ENCODE data around the gene BRAF. TPM values are rescaled to one million over a fixed set of nuclear protein-coding genes. Genes with fewer than 3 reads are reported as not detected.

BRAF gene
- total RNA-seq, 5 donors from 2014 or later (not counting 1 experiment from before 2014, with no cell fraction given), result 39.3 to 65.1 (median 42.2) TPM

- whole genome bisulfite sequencing (ENCODE audit: insufficient coverage), result 95% methylated on average over 5 of the region's 8 CpGs
- CTCF ChIA-PET, result interaction anchor here (0.7 kb wide), 2 partner anchors 85 to 197 kb away, joined by 3 read pairs; no protein-coding TSS in a partner anchor
- Histone ChIP-seq H3K4me1 (ENCODE audit: control insufficient read depth in 1 of 2, extremely low read depth in 1 of 2, insufficient read depth in 2 of 2, low read length in 2 of 2) (peaks cover 3 to 22% of the 10 kb centered on the region in 2 experiments), H3K27me3 (replicated peaks in 1 of 2; ENCODE audit: control insufficient read depth in 2 of 2, extremely low read depth in 1 of 2, insufficient read depth in 2 of 2, low read length in 1 of 2) (peaks cover 0 to 2% of the 10 kb centered on the region in 2 experiments), H3K4me3 (ENCODE audit: control insufficient read depth in 1 of 2, extremely low read depth in 1 of 2, low read length in 1 of 2) (no peak overlapping the region), H3K36me3 (ENCODE audit: control insufficient read depth in 2 of 2, extremely low read depth in 1 of 2, insufficient read depth in 1 of 2, low read length in 1 of 2) (peaks cover 8 to 18% of the 10 kb centered on the region in 2 donors), H3K9me3 (no peaks in the 10 kb centered on the region), H3K27ac (ENCODE audit: low read length) (no peak overlapping the region)
- Mint-ChIP-seq H3K27ac (peak overlapping the region; percentile 25 to 68), H3K36me3 (peaks cover 35% of the 10 kb centered on the region), H3K4me1 (peaks cover 31 to 49% (median 38%) of the 10 kb centered on the region in 3 donors), H3K9me3 (no peaks in the 10 kb centered on the region), H3K4me3 (peak overlapping the region; percentile 63 to 89 (median 83)), H3K27me3 (no peaks in the 10 kb centered on the region)
- ATAC-seq (replicated peaks in 1 of 4) (no peak), DNase-seq (no peak)
- POLR2A ChIA-PET, result interaction anchor here (0.5 to 0.6 kb wide), 2 partner anchors 21 to 64 kb away, joined by 3 to 9 read pairs; no protein-coding TSS in a partner anchor
Observed at GRCh38 chr7:140674899-140675701, 249.6 kb downstream of the BRAF start.

GRCh38 chr7:140674356-140674800 lies 250.4 kb downstream of the BRAF start:
- peaks cover 0 to 2% of the 10 kb centered on the region in 2 experiments for H3K27me3 ChIP-seq (replicated peaks in 1 of 2; ENCODE audit: control insufficient read depth in 2 of 2, extremely low read depth in 1 of 2, insufficient read depth in 2 of 2, low read length in 1 of 2)
- H3K27ac Mint-ChIP-seq, result peak overlapping the region; percentile 69 to 80
- no peaks in the 10 kb centered on the region for H3K9me3 Mint-ChIP-seq
- no peak overlapping the region for H3K4me3 ChIP-seq (ENCODE audit: control insufficient read depth in 1 of 2, extremely low read depth in 1 of 2, low read length in 1 of 2)
- peak overlapping the region; percentile 83 to 89 (median 86) for H3K4me3 Mint-ChIP-seq
- WGBS (ENCODE audit: insufficient coverage), result 94% methylated on average over 4 of the region's 5 CpGs
- peaks cover 7 to 17% of the 10 kb centered on the region in 2 donors for H3K36me3 ChIP-seq (ENCODE audit: control insufficient read depth in 2 of 2, extremely low read depth in 1 of 2, insufficient read depth in 1 of 2, low read length in 1 of 2)
- no peaks in the 10 kb centered on the region for H3K27me3 Mint-ChIP-seq
- H3K4me1 Mint-ChIP-seq, result peaks cover 31 to 49% (median 38%) of the 10 kb centered on the region in 3 donors
- no peaks in the 10 kb centered on the region for H3K9me3 ChIP-seq
- ChIA-PET CTCF (interaction anchor here (0.6 to 1.0 kb wide), 4 partner anchors 49 to 197 kb away, joined by 3 to 4 read pairs (median 3); no protein-coding TSS in a partner anchor), POLR2A (interaction anchor here in 1 of 2 donors (0.6 kb wide), 1 partner anchor 65 kb away, joined by 3 read pairs; no protein-coding TSS in a partner anchor)
- peaks cover 3 to 22% of the 10 kb centered on the region in 2 experiments for H3K4me1 ChIP-seq (ENCODE audit: control insufficient read depth in 1 of 2, extremely low read depth in 1 of 2, insufficient read depth in 2 of 2, low read length in 2 of 2)
- peaks cover 31% of the 10 kb centered on the region for H3K36me3 Mint-ChIP-seq
- DNase-seq (no peak), ATAC-seq (replicated peaks in 1 of 4) (no peak)
- no peak overlapping the region for H3K27ac ChIP-seq (ENCODE audit: low read length)

GRCh38 chr7:140673774-140674155 lies 251.0 kb downstream of the BRAF start:
- H3K4me3 ChIP-seq (ENCODE audit: control insufficient read depth in 1 of 2, extremely low read depth in 1 of 2, low read length in 1 of 2), result peak overlapping the region; percentile 53 to 64
- ChIA-PET POLR2A (no interaction called here), CTCF (interaction anchor here (1.0 kb wide), 2 partner anchors 50 to 138 kb away, joined by 3 to 4 read pairs; no protein-coding TSS in a partner anchor)
- DNase-seq (no peak), ATAC-seq (replicated peaks in 1 of 4) (no peak)
- no peaks in the 10 kb centered on the region for H3K9me3 Mint-ChIP-seq
- peaks cover 31 to 49% (median 38%) of the 10 kb centered on the region in 3 donors for H3K4me1 Mint-ChIP-seq
- peaks cover 25% of the 10 kb centered on the region for H3K36me3 Mint-ChIP-seq
- peak overlapping the region; percentile 89 to 95 for H3K27ac Mint-ChIP-seq
- WGBS (ENCODE audit: insufficient coverage), result 34% methylated on average over 16 of the region's 18 CpGs
- peak overlapping the region; percentile 69 for H3K27ac ChIP-seq (ENCODE audit: low read length)
- H3K4me1 ChIP-seq (ENCODE audit: control insufficient read depth in 1 of 2, extremely low read depth in 1 of 2, insufficient read depth in 2 of 2, low read length in 2 of 2), result peaks cover 3 to 22% of the 10 kb centered on the region in 2 experiments
- H3K27me3 ChIP-seq (replicated peaks in 1 of 2; ENCODE audit: control insufficient read depth in 2 of 2, extremely low read depth in 1 of 2, insufficient read depth in 2 of 2, low read length in 1 of 2), result peaks cover 0 to 2% of the 10 kb centered on the region in 2 experiments
- no peaks in the 10 kb centered on the region for H3K27me3 Mint-ChIP-seq
- no peaks in the 10 kb centered on the region for H3K9me3 ChIP-seq
- peaks cover 7 to 13% of the 10 kb centered on the region in 2 donors for H3K36me3 ChIP-seq (ENCODE audit: control insufficient read depth in 2 of 2, extremely low read depth in 1 of 2, insufficient read depth in 1 of 2, low read length in 1 of 2)
- H3K4me3 Mint-ChIP-seq, result peak overlapping the region; percentile 83 to 89 (median 86)

DNA sequence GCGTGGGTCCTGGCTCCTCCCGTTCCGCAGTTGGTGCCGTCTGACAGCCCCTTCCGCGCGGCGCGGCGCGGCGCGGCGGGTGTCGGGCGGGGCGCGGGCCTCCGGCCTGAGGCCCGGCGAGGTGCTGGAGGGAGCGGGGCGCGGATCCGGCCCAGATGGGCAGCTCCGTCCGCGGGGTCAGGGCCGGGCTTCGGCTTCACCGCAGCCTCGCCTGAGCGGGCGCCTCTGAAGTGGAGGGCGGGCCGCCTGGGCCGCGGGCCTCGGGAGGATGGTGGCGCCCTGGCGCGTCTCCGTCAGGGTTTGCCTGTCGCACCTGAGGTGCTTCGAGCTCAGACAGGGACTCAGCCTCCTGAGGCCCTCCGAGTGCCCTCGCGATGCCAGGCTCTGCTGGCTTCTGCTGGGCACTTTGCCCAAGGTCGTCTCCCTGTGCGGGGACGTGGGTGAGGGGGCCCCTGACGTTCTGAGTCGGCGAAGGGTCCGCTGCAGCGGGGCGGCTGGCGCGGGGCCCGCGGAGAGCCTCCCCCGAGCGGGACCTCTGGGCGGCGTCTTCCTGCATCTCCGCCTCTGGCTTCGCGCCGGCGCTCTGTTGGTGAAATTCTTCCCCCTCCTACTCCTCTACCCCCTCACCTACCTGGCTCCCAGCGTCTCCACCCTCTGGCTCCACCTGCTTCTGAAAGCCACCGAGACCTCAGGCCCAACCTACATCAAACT lies 251.5 kb downstream of the BRAF start:
- peaks cover 21% of the 10 kb centered on the region for H3K36me3 Mint-ChIP-seq
- peak overlapping the region; percentile 53 to 64 for H3K4me3 ChIP-seq (ENCODE audit: control insufficient read depth in 1 of 2, extremely low read depth in 1 of 2, low read length in 1 of 2)
- CTCF ChIA-PET, result interaction anchor here (0.6 to 1.0 kb wide), 3 partner anchors 50 to 1461 kb away, joined by 3 to 4 read pairs (median 4); no protein-coding TSS in a partner anchor
- H3K27ac ChIP-seq (ENCODE audit: low read length), result peak overlapping the region; percentile 69
- peak overlapping the region; percentile 83 to 89 (median 86) for H3K4me3 Mint-ChIP-seq
- peaks cover 3 to 22% of the 10 kb centered on the region in 2 experiments for H3K4me1 ChIP-seq (ENCODE audit: control insufficient read depth in 1 of 2, extremely low read depth in 1 of 2, insufficient read depth in 2 of 2, low read length in 2 of 2)
- WGBS (ENCODE audit: insufficient coverage), result 0% methylated on average over 63 of the region's 72 CpGs
- peaks cover 0 to 2% of the 10 kb centered on the region in 2 experiments for H3K27me3 ChIP-seq (replicated peaks in 1 of 2; ENCODE audit: control insufficient read depth in 2 of 2, extremely low read depth in 1 of 2, insufficient read depth in 2 of 2, low read length in 1 of 2)
- peaks cover 5 to 10% of the 10 kb centered on the region in 2 donors for H3K36me3 ChIP-seq (ENCODE audit: control insufficient read depth in 2 of 2, extremely low read depth in 1 of 2, insufficient read depth in 1 of 2, low read length in 1 of 2)
- DNase-seq (peak; percentile 27 to 76 (median 56)), ATAC-seq (replicated peaks in 1 of 4) (peak; percentile 79 to 83 (median 82))
- H3K4me1 Mint-ChIP-seq, result peaks cover 29 to 47% (median 38%) of the 10 kb centered on the region in 3 donors
- no peaks in the 10 kb centered on the region for H3K27me3 Mint-ChIP-seq
- POLR2A ChIA-PET, result no interaction called here
- no peaks in the 10 kb centered on the region for H3K9me3 ChIP-seq
- H3K27ac Mint-ChIP-seq, result peak overlapping the region; percentile 89 to 95
- no peaks in the 10 kb centered on the region for H3K9me3 Mint-ChIP-seq

GRCh38 chr7:140672382-140673062 lies 252.2 kb downstream of the BRAF start, which contains the start of gene ADCK2:
Gene ADCK2, plus strand, starts transcription at chr7:140672945. Its CDS starts 386 bp downstream, at chr7:140673331.
- peaks cover 14% of the 10 kb centered on the region for H3K36me3 Mint-ChIP-seq
- peak within 1 kb of the TSS; percentile 69 for H3K27ac ChIP-seq (ENCODE audit: low read length)
- peaks cover 0 to 10% of the 10 kb centered on the region in 2 donors for H3K36me3 ChIP-seq (ENCODE audit: control insufficient read depth in 2 of 2, extremely low read depth in 1 of 2, insufficient read depth in 1 of 2, low read length in 1 of 2)
- H3K9me3 Mint-ChIP-seq, result no peaks in the 10 kb centered on the region
- ChIA-PET CTCF (interaction anchor here in 1 of 2 donors (0.6 kb wide), 1 partner anchor 1462 kb away, joined by 4 read pairs; no protein-coding TSS in a partner anchor), POLR2A (no interaction called here)
- peak; percentile 75 to 79 (median 76) for ATAC-seq (replicated peaks in 1 of 4)
- DNase-seq, result peak in 28 of 35 experiments; percentile 18 to 78 (median 46)
- H3K27ac Mint-ChIP-seq, result peak within 1 kb of the TSS; percentile 89 to 95
- peak within 1 kb of the TSS; percentile 83 to 89 (median 86) for H3K4me3 Mint-ChIP-seq
- H3K27me3 ChIP-seq (replicated peaks in 1 of 2; ENCODE audit: control insufficient read depth in 2 of 2, extremely low read depth in 1 of 2, insufficient read depth in 2 of 2, low read length in 1 of 2), result peaks cover 0 to 2% of the 10 kb centered on the region in 2 experiments
- 2% methylated on average over 20 of the region's 41 CpGs for WGBS (ENCODE audit: insufficient coverage)
- H3K9me3 ChIP-seq, result no peaks in the 10 kb centered on the region
- peaks cover 3 to 22% of the 10 kb centered on the region in 2 experiments for H3K4me1 ChIP-seq (ENCODE audit: control insufficient read depth in 1 of 2, extremely low read depth in 1 of 2, insufficient read depth in 2 of 2, low read length in 2 of 2)
- H3K27me3 Mint-ChIP-seq, result no peaks in the 10 kb centered on the region
- peaks cover 22 to 40% (median 35%) of the 10 kb centered on the region in 3 donors for H3K4me1 Mint-ChIP-seq
- H3K4me3 ChIP-seq (ENCODE audit: control insufficient read depth in 1 of 2, extremely low read depth in 1 of 2, low read length in 1 of 2), result peak within 1 kb of the TSS; percentile 53 to 64
